Measurements from ENCODE around the gene SLCO2B1.

- TF ChIP-seq REST (tag by site-specific recombination; IDR thresholded peaks at IDR 0.05): no peak
- no peak for TF ChIP-seq TSHZ1 (tag by site-specific recombination; IDR thresholded peaks at IDR 0.05; ENCODE audit: borderline replicate concordance)
- TF ChIP-seq ZNF121 (tag by site-specific recombination; IDR thresholded peaks at IDR 0.05): no peak
- no peak for TF ChIP-seq ZNF670 (tag by site-specific recombination; IDR thresholded peaks at IDR 0.05; ENCODE audit: low read depth)
- no peak for TF ChIP-seq CTCF (tag by site-specific recombination; IDR thresholded peaks at IDR 0.05)
These were observed 9.4 kb downstream of the SLCO2B1 start for GRCh38 chr11:75160220-75160757.

All from HEK293 (cell line).